SK-N-SH treated with all-trans-retinoic acid at 6 μM for 48 hours (cell line): ENCODE measurements around the gene C10orf95.

Experiments used
- ARNTL ChIP-seq: fragments of 450-650 bp; formaldehyde crosslinking; IDR thresholded peaks from 2 replicates; pipeline ENCODE4 v1.5.0; 2020; ENCODE audit warnings: low read depth, mild to moderate bottlenecking, moderate library complexity, borderline replicate concordance
- POU6F1 ChIP-seq: fragments of 250-450 bp; sonication (Bioruptor Pico); IDR thresholded peaks from 2 replicates; pipeline ENCODE4 v1.8.0; 2021; ENCODE audit warnings: low read depth, mild to moderate bottlenecking, moderate library complexity, borderline replicate concordance
- RARB ChIP-seq: fragments of 250-450 bp; sonication (Bioruptor Pico); IDR thresholded peaks from 2 replicates; pipeline ENCODE4 v1.8.0; 2021; ENCODE audit warnings: mild to moderate bottlenecking, moderate library complexity
- ZNF565 ChIP-seq: fragments of 450-650 bp; formaldehyde crosslinking; conservative IDR thresholded peaks from 2 replicates; pipeline ENCODE4 v1.5.0; 2020; ENCODE audit warnings: low read depth, mild to moderate bottlenecking, moderate library complexity
- TF ChIP-seq, protein P1 (sequence below): fragments of 250-450 bp; sonication (Bioruptor Pico); IDR thresholded peaks from 2 replicates; pipeline ENCODE4 v1.8.0; 2020; ENCODE audit warnings: mild to moderate bottlenecking, moderate library complexity, borderline replicate concordance
- TF ChIP-seq, protein P2 (sequence below): fragments of 250-450 bp; sonication (Bioruptor Pico); IDR thresholded peaks from 2 replicates; pipeline ENCODE4 v1.5.1; 2020; ENCODE audit warnings: low read depth, mild to moderate bottlenecking, moderate library complexity

GRCh38 chr10:102426803-102427287 lies 24.5 kb downstream of the C10orf95 start:
- no peak for TF ChIP-seq POU6F1 (CRISPR knock-in tag)
- TF ChIP-seq ZNF565 (CRISPR knock-in tag): no peak
- TF ChIP-seq, protein P1, sequence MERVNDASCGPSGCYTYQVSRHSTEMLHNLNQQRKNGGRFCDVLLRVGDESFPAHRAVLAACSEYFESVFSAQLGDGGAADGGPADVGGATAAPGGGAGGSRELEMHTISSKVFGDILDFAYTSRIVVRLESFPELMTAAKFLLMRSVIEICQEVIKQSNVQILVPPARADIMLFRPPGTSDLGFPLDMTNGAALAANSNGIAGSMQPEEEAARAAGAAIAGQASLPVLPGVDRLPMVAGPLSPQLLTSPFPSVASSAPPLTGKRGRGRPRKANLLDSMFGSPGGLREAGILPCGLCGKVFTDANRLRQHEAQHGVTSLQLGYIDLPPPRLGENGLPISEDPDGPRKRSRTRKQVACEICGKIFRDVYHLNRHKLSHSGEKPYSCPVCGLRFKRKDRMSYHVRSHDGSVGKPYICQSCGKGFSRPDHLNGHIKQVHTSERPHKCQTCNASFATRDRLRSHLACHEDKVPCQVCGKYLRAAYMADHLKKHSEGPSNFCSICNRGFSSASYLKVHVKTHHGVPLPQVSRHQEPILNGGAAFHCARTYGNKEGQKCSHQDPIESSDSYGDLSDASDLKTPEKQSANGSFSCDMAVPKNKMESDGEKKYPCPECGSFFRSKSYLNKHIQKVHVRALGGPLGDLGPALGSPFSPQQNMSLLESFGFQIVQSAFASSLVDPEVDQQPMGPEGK (CRISPR knock-in tag): no peak
- no peak for TF ChIP-seq RARB (CRISPR knock-in tag)
- TF ChIP-seq ARNTL (CRISPR knock-in tag): no peak
- TF ChIP-seq, protein P2, sequence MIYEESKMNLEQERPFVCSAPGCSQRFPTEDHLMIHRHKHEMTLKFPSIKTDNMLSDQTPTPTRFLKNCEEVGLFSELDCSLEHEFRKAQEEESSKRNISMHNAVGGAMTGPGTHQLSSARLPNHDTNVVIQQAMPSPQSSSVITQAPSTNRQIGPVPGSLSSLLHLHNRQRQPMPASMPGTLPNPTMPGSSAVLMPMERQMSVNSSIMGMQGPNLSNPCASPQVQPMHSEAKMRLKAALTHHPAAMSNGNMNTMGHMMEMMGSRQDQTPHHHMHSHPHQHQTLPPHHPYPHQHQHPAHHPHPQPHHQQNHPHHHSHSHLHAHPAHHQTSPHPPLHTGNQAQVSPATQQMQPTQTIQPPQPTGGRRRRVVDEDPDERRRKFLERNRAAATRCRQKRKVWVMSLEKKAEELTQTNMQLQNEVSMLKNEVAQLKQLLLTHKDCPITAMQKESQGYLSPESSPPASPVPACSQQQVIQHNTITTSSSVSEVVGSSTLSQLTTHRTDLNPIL (CRISPR knock-in tag): no peak
